ENCODE measurements around the gene CRK. TPM values are rescaled to one million over a fixed set of nuclear protein-coding genes. Genes with fewer than 3 reads are reported as not detected.

Gene CRK
- total and polyA plus RNA-seq, 10 of the 15 experiments (the other 5 are each of a cell fraction or from before 2014, with no cell fraction given) = 11.1 to 23.8 (median 20.5) TPM

DNA sequence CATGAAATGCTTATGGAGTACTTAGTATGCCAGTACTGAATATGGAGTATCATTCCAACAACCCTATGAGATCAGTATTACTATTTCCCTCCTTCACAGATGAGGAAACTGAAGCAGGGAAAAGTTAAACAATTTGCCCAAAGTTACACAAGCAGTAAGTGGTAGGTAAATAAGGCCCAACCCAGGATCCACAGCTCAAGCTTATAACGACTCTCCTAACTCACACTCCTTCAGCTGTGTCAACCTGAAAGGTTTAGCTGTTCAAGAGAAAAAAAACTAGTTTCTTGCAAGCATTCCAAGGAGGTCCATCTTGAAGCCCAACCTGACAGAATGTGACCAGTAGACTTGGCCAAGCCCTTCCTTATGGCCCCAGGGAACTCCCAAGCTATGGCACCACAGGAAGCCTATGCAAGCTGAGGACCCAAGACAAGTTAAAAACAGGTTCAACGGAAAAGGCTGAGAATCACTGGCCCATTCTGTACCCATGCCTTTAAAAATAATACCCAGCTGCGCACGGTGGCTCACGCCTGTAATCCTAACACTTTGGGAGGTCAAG lies 6.5 kb downstream of the CRK start:
- no peak overlapping the region for H3K4me2 ChIP-seq (ENCODE audit: control insufficient read depth, insufficient read depth)
- no TSS peak for BruUV-seq (replicated peaks)
- TF ChIP-seq STAT3 (IDR thresholded peaks at IDR 0.05; ENCODE audit: low read depth, low read length) (no peak), CEBPB (IDR thresholded peaks at IDR 0.05; ENCODE audit: borderline replicate concordance in 1 of 2, low read depth in 2 of 2, low read length in 2 of 2) (no peak), POLR2AphosphoS5 (IDR thresholded peaks at IDR 0.05; ENCODE audit: low read length) (no peak)
- peaks cover 0 to 14% of the 10 kb centered on the region in 2 experiments; a peak in 3 of 4 replicates for H3K36me3 ChIP-seq (ENCODE audit: control insufficient read depth in 2 of 2, insufficient read depth in 2 of 2, low read length in 1 of 2)
- intact Hi-C loops (cut with micrococcal nuclease; ENCODE audit: unreplicated experiment) (no loop called here), in situ Hi-C loops (cut with MboI) (no loop called here)
- 99% methylated on average over 5 of the region's 5 CpGs for WGBS (ENCODE audit: insufficient coverage, insufficient replicate concordance, low lambda C conversion rate, missing lambda C conversion rate)
- ChIA-PET SMC1A (ENCODE audit: uncharacterized antibody, unreplicated experiment) (interaction anchor here (0.9 to 2.2 kb wide), 4 partner anchors 12 to 88 kb away, joined by 3 to 7 read pairs (median 3); no protein-coding TSS in a partner anchor), CTCF (interaction anchor here (1.0 to 2.2 kb wide), 4 partner anchors 8 to 84 kb away, joined by 3 to 15 read pairs (median 4); no protein-coding TSS in a partner anchor), RAD21 (ENCODE audit: unreplicated experiment) (interaction anchor here (1.3 kb wide), 1 partner anchor 84 kb away, joined by 4 read pairs; no protein-coding TSS in a partner anchor), POLR2A (interaction anchor here (0.6 to 1.2 kb wide), 3 partner anchors 13 to 59 kb away, joined by 3 read pairs; no protein-coding TSS in a partner anchor)
- H3K79me2 ChIP-seq (ENCODE audit: control insufficient read depth, insufficient read depth, low read length) = peaks cover 75% of the 10 kb centered on the region
- DNase-seq (ENCODE audit: low read depth, low spot score) (no peak), FAIRE-seq (no peak), ATAC-seq (no peak)
- no peak overlapping the region for H3K4me3 ChIP-seq
- no peak overlapping the region for H3K27ac ChIP-seq (ENCODE audit: control insufficient read depth, insufficient read depth)
- H3K27me3 ChIP-seq (replicated peaks in 1 of 2; ENCODE audit: control insufficient read depth in 2 of 2, insufficient read depth in 2 of 2, low read length in 1 of 2) = no peaks in the 10 kb centered on the region
- no peaks in the 10 kb centered on the region for H3K9me3 ChIP-seq (replicated peaks; ENCODE audit: control insufficient read depth, insufficient read depth, low read length)
- H4K20me1 ChIP-seq (ENCODE audit: control insufficient read depth, insufficient read depth) = peaks cover 4% of the 10 kb centered on the region
- no peak overlapping the region for H2AFZ ChIP-seq (ENCODE audit: control insufficient read depth, low read depth, low read length)
- H3K9ac ChIP-seq (ENCODE audit: control insufficient read depth, insufficient read depth, low read length) = no peak overlapping the region
- no peaks in the 10 kb centered on the region for H3K4me1 ChIP-seq (ENCODE audit: control insufficient read depth, insufficient read depth, low read length)

- H3K4me2 ChIP-seq (ENCODE audit: control insufficient read depth, insufficient read depth) = no peak overlapping the region
- H4K20me1 ChIP-seq (ENCODE audit: control insufficient read depth, insufficient read depth) = peaks cover 4% of the 10 kb centered on the region
- peaks cover 64% of the 10 kb centered on the region for H3K79me2 ChIP-seq (ENCODE audit: control insufficient read depth, insufficient read depth, low read length)
- no peak for ATAC-seq
- ChIA-PET SMC1A (ENCODE audit: uncharacterized antibody, unreplicated experiment) (interaction anchor here (0.6 kb wide), 1 partner anchor 15 kb away, joined by 3 read pairs; no protein-coding TSS in a partner anchor), RAD21 (ENCODE audit: unreplicated experiment) (no interaction called here), POLR2A (no interaction called here), CTCF (interaction anchor here (0.6 to 1.4 kb wide), 2 partner anchors 69 to 91 kb away, joined by 3 to 4 read pairs; no protein-coding TSS in a partner anchor)
- no peak overlapping the region for H2AFZ ChIP-seq (ENCODE audit: control insufficient read depth, low read depth, low read length)
- no peaks in the 10 kb centered on the region for H3K9me3 ChIP-seq (replicated peaks; ENCODE audit: control insufficient read depth, insufficient read depth, low read length)
- H3K4me1 ChIP-seq (ENCODE audit: control insufficient read depth, insufficient read depth, low read length) = no peaks in the 10 kb centered on the region
- no peak overlapping the region for H3K9ac ChIP-seq (ENCODE audit: control insufficient read depth, insufficient read depth, low read length)
- no peak overlapping the region for H3K4me3 ChIP-seq
- WGBS (ENCODE audit: insufficient coverage, insufficient replicate concordance, low lambda C conversion rate, missing lambda C conversion rate) = 82% methylated on average over 7 of the region's 7 CpGs
- no peak overlapping the region for H3K27ac ChIP-seq (ENCODE audit: control insufficient read depth, insufficient read depth)
- in situ Hi-C loops (cut with MboI) (no loop called here), intact Hi-C loops (cut with micrococcal nuclease; ENCODE audit: unreplicated experiment) (no loop called here)
- BruUV-seq (replicated peaks) = no TSS peak
- no peaks in the 10 kb centered on the region for H3K27me3 ChIP-seq (replicated peaks in 1 of 2; ENCODE audit: control insufficient read depth in 2 of 2, insufficient read depth in 2 of 2, low read length in 1 of 2)
- no peak for FAIRE-seq
- DNase-seq (ENCODE audit: low read depth, low spot score) = no peak
- peaks cover 0 to 9% of the 10 kb centered on the region in 2 experiments; a peak in 3 of 4 replicates for H3K36me3 ChIP-seq (ENCODE audit: control insufficient read depth in 2 of 2, insufficient read depth in 2 of 2, low read length in 1 of 2)
- TF ChIP-seq EED (IDR thresholded peaks at IDR 0.05; ENCODE audit: low read depth) = no peak
- no peak for TF ChIP-seq TCF7 (IDR thresholded peaks at IDR 0.05; ENCODE audit: borderline replicate concordance)
- no peak for TF ChIP-seq STAT3 (IDR thresholded peaks at IDR 0.05; ENCODE audit: low read depth, low read length)
- TF ChIP-seq, protein P1, sequence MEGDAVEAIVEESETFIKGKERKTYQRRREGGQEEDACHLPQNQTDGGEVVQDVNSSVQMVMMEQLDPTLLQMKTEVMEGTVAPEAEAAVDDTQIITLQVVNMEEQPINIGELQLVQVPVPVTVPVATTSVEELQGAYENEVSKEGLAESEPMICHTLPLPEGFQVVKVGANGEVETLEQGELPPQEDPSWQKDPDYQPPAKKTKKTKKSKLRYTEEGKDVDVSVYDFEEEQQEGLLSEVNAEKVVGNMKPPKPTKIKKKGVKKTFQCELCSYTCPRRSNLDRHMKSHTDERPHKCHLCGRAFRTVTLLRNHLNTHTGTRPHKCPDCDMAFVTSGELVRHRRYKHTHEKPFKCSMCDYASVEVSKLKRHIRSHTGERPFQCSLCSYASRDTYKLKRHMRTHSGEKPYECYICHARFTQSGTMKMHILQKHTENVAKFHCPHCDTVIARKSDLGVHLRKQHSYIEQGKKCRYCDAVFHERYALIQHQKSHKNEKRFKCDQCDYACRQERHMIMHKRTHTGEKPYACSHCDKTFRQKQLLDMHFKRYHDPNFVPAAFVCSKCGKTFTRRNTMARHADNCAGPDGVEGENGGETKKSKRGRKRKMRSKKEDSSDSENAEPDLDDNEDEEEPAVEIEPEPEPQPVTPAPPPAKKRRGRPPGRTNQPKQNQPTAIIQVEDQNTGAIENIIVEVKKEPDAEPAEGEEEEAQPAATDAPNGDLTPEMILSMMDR (IDR thresholded peaks at IDR 0.05 in 2 of 3, conservative IDR thresholded peaks at IDR 0.05 in 1 of 3; ENCODE audit: control insufficient read depth in 2 of 3, extremely low read depth in 1 of 3, insufficient read depth in 1 of 3, low read depth in 3 of 3, low read length in 3 of 3) = no peak
- TF ChIP-seq CHD2 (IDR thresholded peaks at IDR 0.05; ENCODE audit: borderline replicate concordance, low read depth, low read length) = no peak
- TF ChIP-seq PBX3 (IDR thresholded peaks at IDR 0.05; ENCODE audit: insufficient replicate concordance, low read depth, low read length) = no peak
- TF ChIP-seq CREM (IDR thresholded peaks at IDR 0.05; ENCODE audit: low read depth) = no peak
- no peak for TF ChIP-seq NR2F1 (conservative IDR thresholded peaks at IDR 0.05)
- no peak for TF ChIP-seq ASH2L (IDR thresholded peaks at IDR 0.05; ENCODE audit: borderline replicate concordance, low read depth)
- TF ChIP-seq PML (IDR thresholded peaks at IDR 0.05; ENCODE audit: low read length) = no peak
Measured at GRCh38 chr17:1447052-1447451, 9.0 kb downstream of the CRK start.
